NT2/D1 (cell line): ENCODE measurements around the gene POLR2J2.
"Not testable (repeated sequence)": the region's sequence is repeated elsewhere in the genome, so short reads cannot be mapped to it uniquely, and the experiment has no call there.

Experiments
- YY1 ChIP-seq: IDR thresholded peaks from 2 replicates; pipeline ENCODE4 v1.6.1; 2011; ENCODE audit not compliant: insufficient read length, insufficient read depth
- ZNF274 ChIP-seq: IDR thresholded peaks from 2 replicates; pipeline ENCODE4 v1.6.1; 2011; ENCODE audit warnings: mild to moderate bottlenecking, low read depth, low read length

- TF ChIP-seq ZNF274, YY1: not testable (repeated sequence)
These were observed 32.6 kb downstream of the POLR2J2 start for GRCh38 chr7:102638848-102639247.
